Sigmoid colon (tissue), 7 donors: ENCODE measurements around the gene CEP152. TPM values are rescaled to one million over a fixed set of nuclear protein-coding genes. Genes with fewer than 3 reads are reported as not detected.

Experiments used
- DNase-seq: peaks from one replicate; pipeline ENCODE4 v3.0.0-alpha.2; 2019
- H3K27ac ChIP-seq, 4 donors: fragments of 200-600 bp; sonication (generic); one replicate each; pipeline ENCODE4 v1.5.1; 2016 to 2019; ENCODE audit warnings: mild to moderate bottlenecking in 1 of 4
- H3K27me3 ChIP-seq, 3 donors: fragments of 200-600 bp; sonication (generic); one replicate each; pipeline ENCODE4 v1.5.1; 2019; ENCODE audit warnings: mild to moderate bottlenecking in 1 of 3
- H3K36me3 ChIP-seq, 4 donors: fragments of 200-600 bp; sonication (generic); one replicate each; pipeline ENCODE4 v1.5.1; 2016 to 2019
- H3K4me1 ChIP-seq, 4 donors: fragments of 200-600 bp; sonication (generic); one replicate each; pipeline ENCODE4 v1.5.1; 2017 to 2019
- H3K4me3 ChIP-seq, 4 donors: fragments of 200-600 bp; sonication (generic); one replicate each; pipeline ENCODE4 v1.5.1; 2017 to 2019; ENCODE audit warnings: mild to moderate bottlenecking in 2 of 4, moderate library complexity in 1 of 4
- H3K9me3 ChIP-seq, 4 donors: fragments of 200-600 bp in 3 of 4; sonication (generic) in 3 of 4; one replicate each; pipeline versions ENCODE4 v1.5.1 to v1.6.1; 2013 to 2019
- EP300 ChIP-seq, 4 donors: sonication (generic); formaldehyde crosslinking; IDR thresholded peaks; one replicate each; pipeline ENCODE4 v1.6.1; 2017; ENCODE audit warnings: antibody characterized with exemption in 4 of 4
- POLR2A ChIP-seq, 2 donors: fragments of 450-650 bp; IDR thresholded peaks; one replicate each; pipeline ENCODE4 v1.6.1; 2016; ENCODE audit warnings: antibody characterized with exemption in 2 of 2, mild to moderate bottlenecking in 2 of 2, moderate library complexity in 2 of 2
- POLR2AphosphoS5 ChIP-seq, 4 donors: sonication (generic); formaldehyde crosslinking; IDR thresholded peaks; one replicate each; pipeline ENCODE4 v1.6.1; 2017; ENCODE audit warnings: antibody characterized with exemption in 4 of 4
- WGBS, 2 donors: extraction: QIAGEN DNeasy Blood & Tissue Kit; methylation state at CpG; one replicate each; pipeline ENCODE4 v1.1.7; 2013; 5-methylcytosine and 5-hydroxymethylcytosine counted together
- intact Hi-C: fragments of 100-400 bp; cut with DNase I; formaldehyde crosslinking; loops from one replicate; pipeline ENCODE4 v1.15.1; 2023
- polyA plus RNA-seq, 3 donors: library from polyadenylated mRNA; stranded (reverse); fragments of 200-250 nt; gene quantifications; one replicate each; pipeline ENCODE4 v1.2.3, GENCODE V29; 2013
- total RNA-seq, 4 donors: library from RNA; depleted of rRNA; stranded (reverse); fragments of >200 nt; gene quantifications; one replicate each; pipeline ENCODE4 v1.1.0, GENCODE V29; 2016
- TF ChIP-seq, protein P1 (sequence below), 4 experiments: fragments of 450-650 bp in 3 of 4; fragments of 200-600 bp in 1 of 4; IDR thresholded peaks; one replicate each; pipeline ENCODE4 v1.5.1; 2016 to 2019; ENCODE audit warnings: antibody characterized with exemption in 4 of 4, mild to moderate bottlenecking in 3 of 4, moderate library complexity in 2 of 4
- donor health status: healthy with polysubstance abuse.
- donor health status: Bipolar disorder and iron deficiency.
- donor health status: healthy.

The CEP152 gene
- total and polyA plus RNA-seq, 7 donors = 0.46 to 5.1 (median 3.1) TPM

DNA sequence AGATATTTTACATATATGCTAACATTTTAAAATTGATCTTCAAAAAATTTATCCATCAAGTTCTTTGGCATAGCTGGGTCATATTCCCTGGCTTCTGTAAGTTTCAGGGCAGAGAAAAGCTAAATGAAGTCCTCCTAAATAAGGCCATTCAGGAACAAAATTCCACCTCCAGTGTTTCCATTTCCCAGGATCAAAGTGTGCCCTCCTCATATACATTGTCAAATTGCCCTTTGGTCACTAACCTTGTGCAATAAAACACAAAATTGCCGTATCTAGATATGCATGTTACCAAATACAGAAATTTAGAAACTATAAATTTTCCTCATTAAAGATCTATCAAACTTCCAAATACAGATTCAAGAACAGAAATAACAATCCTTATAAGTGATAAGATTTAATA lies 10.6 kb downstream of the CEP152 start:
- DNase-seq = no peak
- Histone ChIP-seq H3K27me3 (no peaks in the 10 kb centered on the region), H3K27ac (no peak overlapping the region), H3K4me1 (no peaks in the 10 kb centered on the region), H3K9me3 (no peaks in the 10 kb centered on the region), H3K36me3 (peaks cover 0 to 5% (median 0%) of the 10 kb centered on the region in 4 donors), H3K4me3 (no peak overlapping the region)
- intact Hi-C loops = loop anchor here (10.0 kb wide), 1 partner anchor 445 kb away; no protein-coding TSS in a partner anchor
- 18 to 77% methylated on average over 1 of the region's 1 CpG for WGBS, 2 donors
- TF ChIP-seq EP300 (IDR thresholded peaks at IDR 0.05) = no peak
- TF ChIP-seq POLR2A (IDR thresholded peaks at IDR 0.05) = no peak
- TF ChIP-seq, protein P1, sequence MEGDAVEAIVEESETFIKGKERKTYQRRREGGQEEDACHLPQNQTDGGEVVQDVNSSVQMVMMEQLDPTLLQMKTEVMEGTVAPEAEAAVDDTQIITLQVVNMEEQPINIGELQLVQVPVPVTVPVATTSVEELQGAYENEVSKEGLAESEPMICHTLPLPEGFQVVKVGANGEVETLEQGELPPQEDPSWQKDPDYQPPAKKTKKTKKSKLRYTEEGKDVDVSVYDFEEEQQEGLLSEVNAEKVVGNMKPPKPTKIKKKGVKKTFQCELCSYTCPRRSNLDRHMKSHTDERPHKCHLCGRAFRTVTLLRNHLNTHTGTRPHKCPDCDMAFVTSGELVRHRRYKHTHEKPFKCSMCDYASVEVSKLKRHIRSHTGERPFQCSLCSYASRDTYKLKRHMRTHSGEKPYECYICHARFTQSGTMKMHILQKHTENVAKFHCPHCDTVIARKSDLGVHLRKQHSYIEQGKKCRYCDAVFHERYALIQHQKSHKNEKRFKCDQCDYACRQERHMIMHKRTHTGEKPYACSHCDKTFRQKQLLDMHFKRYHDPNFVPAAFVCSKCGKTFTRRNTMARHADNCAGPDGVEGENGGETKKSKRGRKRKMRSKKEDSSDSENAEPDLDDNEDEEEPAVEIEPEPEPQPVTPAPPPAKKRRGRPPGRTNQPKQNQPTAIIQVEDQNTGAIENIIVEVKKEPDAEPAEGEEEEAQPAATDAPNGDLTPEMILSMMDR (IDR thresholded peaks at IDR 0.05) = no peak
- no peak for TF ChIP-seq POLR2AphosphoS5 (IDR thresholded peaks at IDR 0.05)

GRCh38 chr15:48798319-48798718 lies 12.6 kb downstream of the CEP152 start:
- no peak for DNase-seq

DNA sequence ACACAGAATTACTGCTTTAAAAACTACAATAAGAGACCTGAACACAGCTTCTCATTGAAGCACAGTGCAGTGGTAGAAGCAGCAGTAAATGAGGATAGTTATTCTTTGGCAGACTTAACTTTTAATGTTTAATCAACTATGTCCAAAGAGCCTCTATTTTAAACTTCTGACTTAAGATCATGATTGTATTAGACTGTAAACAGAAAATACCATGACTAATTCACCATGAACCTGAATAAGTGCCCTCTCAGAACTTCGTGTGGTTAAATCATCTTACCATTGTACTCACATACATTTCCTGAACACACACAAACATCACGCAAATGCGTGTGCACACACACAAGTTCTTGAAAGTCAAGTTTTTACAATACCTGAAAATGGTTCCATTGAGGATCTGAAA lies 13.9 kb downstream of the CEP152 start:
- H3K27ac ChIP-seq = peak overlapping the region in 1 of 4 donors; percentile 45

More at GRCh38 chr15:48798319-48798718, 12.6 kb downstream of the CEP152 start:
- intact Hi-C loops = no loop called here
- Histone ChIP-seq H3K36me3 (peaks cover 0 to 5% (median 1%) of the 10 kb centered on the region in 4 donors), H3K4me1 (no peaks in the 10 kb centered on the region), H3K4me3 (no peak overlapping the region), H3K27me3 (no peaks in the 10 kb centered on the region), H3K9me3 (no peaks in the 10 kb centered on the region), H3K27ac (no peak overlapping the region)
- TF ChIP-seq POLR2A (IDR thresholded peaks at IDR 0.05) (no peak), EP300 (IDR thresholded peaks at IDR 0.05) (no peak), POLR2AphosphoS5 (IDR thresholded peaks at IDR 0.05) (no peak)
- TF ChIP-seq, protein P1 (IDR thresholded peaks at IDR 0.05) = no peak
- 49 to 71% methylated on average over 1 of the region's 1 CpG for WGBS, 2 donors

DNA sequence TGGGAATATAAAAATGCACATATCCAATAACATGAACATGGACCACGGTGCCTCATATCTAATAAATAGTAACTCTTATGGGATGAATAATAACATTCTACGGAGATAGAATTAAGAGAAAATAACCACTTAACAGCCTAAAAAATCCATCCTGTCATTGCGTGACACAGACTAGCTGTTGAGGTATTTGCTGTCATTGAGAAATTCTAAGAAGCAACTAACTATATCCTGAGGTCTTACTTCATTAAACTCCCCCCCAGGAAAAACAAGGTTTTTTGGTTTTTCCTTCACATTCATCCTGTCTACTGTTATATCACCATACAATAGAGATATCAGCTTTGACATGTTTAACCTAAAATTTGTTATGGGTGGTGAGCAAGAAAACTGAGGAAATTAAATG lies 14.3 kb downstream of the CEP152 start:
- 95 to 97% methylated on average over 3 of the region's 3 CpGs for WGBS, 2 donors
- Histone ChIP-seq H3K4me3 (no peak overlapping the region), H3K36me3 (peaks cover 0 to 5% (median 1%) of the 10 kb centered on the region in 4 donors), H3K27me3 (no peaks in the 10 kb centered on the region), H3K9me3 (no peaks in the 10 kb centered on the region), H3K27ac (peak overlapping the region in 1 of 4 donors; percentile 45), H3K4me1 (no peaks in the 10 kb centered on the region)
- TF ChIP-seq POLR2A (IDR thresholded peaks at IDR 0.05) = no peak
- TF ChIP-seq POLR2AphosphoS5 (IDR thresholded peaks at IDR 0.05) = no peak
- no peak for DNase-seq
- intact Hi-C loops = no loop called here

More for the DNA sequence above, 13.9 kb downstream of the CEP152 start:
- Histone ChIP-seq H3K9me3 (no peaks in the 10 kb centered on the region), H3K4me1 (no peaks in the 10 kb centered on the region), H3K36me3 (peaks cover 0 to 5% (median 1%) of the 10 kb centered on the region in 4 donors), H3K27me3 (no peaks in the 10 kb centered on the region), H3K4me3 (no peak overlapping the region)
- intact Hi-C loops = no loop called here
- TF ChIP-seq POLR2A (IDR thresholded peaks at IDR 0.05) = no peak
- no peak for TF ChIP-seq EP300 (IDR thresholded peaks at IDR 0.05)
- TF ChIP-seq POLR2AphosphoS5 (IDR thresholded peaks at IDR 0.05) = no peak
- TF ChIP-seq, protein P1 (IDR thresholded peaks at IDR 0.05) = no peak
- no peak for DNase-seq
- WGBS, 2 donors = 71 to 80% methylated on average over 3 of the region's 3 CpGs

- Histone ChIP-seq H3K4me1 (no peaks in the 10 kb centered on the region), H3K4me3 (no peak overlapping the region), H3K9me3 (no peaks in the 10 kb centered on the region), H3K27me3 (no peaks in the 10 kb centered on the region), H3K27ac (no peak overlapping the region), H3K36me3 (peaks cover 0 to 5% (median 1%) of the 10 kb centered on the region in 4 donors)
- no peak for TF ChIP-seq POLR2A (IDR thresholded peaks at IDR 0.05)
- TF ChIP-seq POLR2AphosphoS5 (IDR thresholded peaks at IDR 0.05) = no peak
- TF ChIP-seq, protein P1 (IDR thresholded peaks at IDR 0.05) = no peak
- no peak for TF ChIP-seq EP300 (IDR thresholded peaks at IDR 0.05)
- intact Hi-C loops = no loop called here
- DNase-seq = no peak
- 88 to 89% methylated on average over 3 of the region's 3 CpGs for WGBS, 2 donors
Observed at GRCh38 chr15:48795901-48796300, 15.0 kb downstream of the CEP152 start.
